HepG2 (cell line): Measurements from ENCODE around the gene FAM167B. TPM values are rescaled to one million over a fixed set of nuclear protein-coding genes. Genes with fewer than 3 reads are reported as not detected.

ENCODE experiments used
- ARID5B ChIP-seq: IDR thresholded peaks from 2 replicates; pipeline ENCODE4 v1.4.0; 2020; ENCODE audit warnings: mild to moderate bottlenecking, missing genetic modification reagents
- EP300 ChIP-seq, 3 experiments: sonication (generic) in 1 of 3; formaldehyde crosslinking in 1 of 3; IDR thresholded peaks; 2 replicates each; pipeline versions ENCODE4 v1.5.1 to v1.6.1; 2011 to 2020; ENCODE audit warnings: low read depth in 2 of 3, low read length in 2 of 3, borderline replicate concordance in 1 of 3, improper control_type of control experiment in 1 of 3, mild to moderate bottlenecking in 1 of 3, missing genetic modification reagents in 1 of 3, moderate library complexity in 1 of 3
- FOXM1 ChIP-seq: sonication (generic); formaldehyde crosslinking; IDR thresholded peaks from 2 replicates; pipeline ENCODE4 v1.5.0; 2020; ENCODE audit warnings: missing genetic modification reagents
- HNRNPLL ChIP-seq: fragments of 200-400 bp; formaldehyde crosslinking; IDR thresholded peaks from 2 replicates; pipeline ENCODE4 v1.6.1; 2017; ENCODE audit warnings: mild to moderate bottlenecking, low read depth, low read length; ENCODE audit not compliant: poor library complexity, severe bottlenecking
- HOXA9 ChIP-seq: sonication (generic); formaldehyde crosslinking; IDR thresholded peaks from 2 replicates; pipeline ENCODE4 v1.8.1; 2022; ENCODE audit warnings: missing genetic modification reagents, mild to moderate bottlenecking, moderate library complexity, borderline replicate concordance
- NFYC ChIP-seq: IDR thresholded peaks from 2 replicates; pipeline ENCODE4 v1.6.1; 2016; ENCODE audit warnings: missing genetic modification reagents, missing compliant biosample characterization
- PITX1 ChIP-seq: sonication (generic); formaldehyde crosslinking; IDR thresholded peaks from 2 replicates; pipeline ENCODE4 v1.5.1; 2020; ENCODE audit warnings: mild to moderate bottlenecking, missing genetic modification reagents
- PRDM15 ChIP-seq: sonication (generic); formaldehyde crosslinking; IDR thresholded peaks from 2 replicates; pipeline ENCODE4 v1.4.0; 2020; ENCODE audit warnings: missing genetic modification reagents
- SP5 ChIP-seq: IDR thresholded peaks from 2 replicates; pipeline ENCODE4 v1.6.1; 2016; ENCODE audit warnings: low read depth, borderline replicate concordance
- ZBTB26 ChIP-seq: IDR thresholded peaks from 2 replicates; pipeline ENCODE4 v1.6.1; 2016; ENCODE audit warnings: missing compliant biosample characterization, missing genetic modification reagents, borderline replicate concordance
- ZFP36L1 ChIP-seq: sonication (generic); formaldehyde crosslinking; IDR thresholded peaks from 2 replicates; pipeline ENCODE4 v1.8.0; 2022; ENCODE audit warnings: mild to moderate bottlenecking, missing genetic modification reagents, moderate library complexity
- ZNF18 ChIP-seq: sonication (generic); formaldehyde crosslinking; IDR thresholded peaks from 2 replicates; pipeline ENCODE4 v1.8.0; 2022; ENCODE audit warnings: mild to moderate bottlenecking, missing genetic modification reagents; ENCODE audit not compliant: insufficient replicate concordance
- ZNF513 ChIP-seq: sonication (generic); formaldehyde crosslinking; conservative IDR thresholded peaks from 2 replicates; pipeline ENCODE4 v1.5.0; 2020; ENCODE audit warnings: missing genetic modification reagents
- ZNF713 ChIP-seq: sonication (generic); formaldehyde crosslinking; IDR thresholded peaks from 2 replicates; pipeline ENCODE4 v1.4.0; 2020; ENCODE audit warnings: mild to moderate bottlenecking, missing genetic modification reagents
- polyA plus RNA-seq, 8 experiments: library from polyadenylated mRNA; depleted of rRNA in 3 of 8; stranded (reverse) in 7 of 8; unstranded in 1 of 8; fragments of >200 nt; fragmentation: Illumina TruSeq in 4 of 8; extraction: Trizol in 4 of 8; gene quantifications; 2 replicates each; pipeline versions ENCODE4 v1.2.1 to v1.2.3, GENCODE V29; 2011 to 2016; ENCODE audit warnings: low read depth in 4 of 8, missing spikeins in 1 of 8, mixed read lengths in 1 of 8; ENCODE audit not compliant: insufficient read depth in 1 of 8
- total RNA-seq, 5 experiments: library from RNA; depleted of rRNA; stranded (reverse); fragments of >200 nt; fragmentation: Illumina TruSeq; extraction: Trizol; gene quantifications; 2 replicates each; pipeline ENCODE4 v1.2.3, GENCODE V29; 2016; ENCODE audit warnings: low read depth in 1 of 5

The FAM167B gene
- total and polyA plus RNA-seq, 2 of the 13 experiments (the other 11 are each of a cell fraction or from before 2014, with no cell fraction given): 0.15 to 0.70 TPM

- no peak; the same call in 1 of the 2 replicates for TF ChIP-seq PRDM15 (CRISPR knock-in tag)
- no peak for TF ChIP-seq ZNF18 (CRISPR knock-in tag)
- no peak for TF ChIP-seq ARID5B (CRISPR knock-in tag)
- TF ChIP-seq SP5 (CRISPR knock-in tag): no peak
- no peak for TF ChIP-seq NFYC
- no peak for TF ChIP-seq FOXM1 (CRISPR knock-in tag)
- no peak for TF ChIP-seq ZFP36L1
- no peak for TF ChIP-seq PITX1 (CRISPR knock-in tag)
- no peak for TF ChIP-seq HOXA9 (CRISPR knock-in tag)
- TF ChIP-seq HNRNPLL: peak; percentile 36
- no peak for TF ChIP-seq ZNF713 (CRISPR knock-in tag)
- no peak for TF ChIP-seq ZNF513 (CRISPR knock-in tag)
- TF ChIP-seq EP300 (IDR thresholded peaks at IDR 0.05; ENCODE audit: low read depth in 2 of 2, low read length in 2 of 2): no peak
- no peak for TF ChIP-seq EP300 (CRISPR knock-in tag; IDR thresholded peaks at IDR 0.05; ENCODE audit: borderline replicate concordance)
- no peak for TF ChIP-seq ZBTB26 (CRISPR knock-in tag)
These were observed 45.8 kb upstream of the FAM167B start (continued) for GRCh38 chr1:32201011-32201855.
